HepG2 (cell line): ENCODE measurements around the gene MPO. TPM values are rescaled to one million over a fixed set of nuclear protein-coding genes. Genes with fewer than 3 reads are reported as not detected.

Source experiments
- ATAC-seq: fragments of 200-7000 bp; cut with Tn5 transposase; 3 replicates; pipeline ENCODE4 v1.9.1; 2020; ENCODE audit warnings: mild to moderate bottlenecking, moderate library complexity
- BruUV-seq: library from RNA; stranded (reverse); fragments of 400-500 nt; replicated peaks from 2 replicates; lab custom pipeline; 2021; lab: Mats Ljungman, UMichigan
- CTCF ChIA-PET: fragments of 300-600 bp; formaldehyde crosslinking; extraction: SDS; loops from one replicate; lab custom pipeline; 2021; ENCODE audit warnings: low total read pairs, inconsistent platforms, low intra/inter-chr PET ratio; lab: Yijun Ruan, JAX
- POLR2A ChIA-PET: fragments of 350-600 bp; sonication (Branson Sonifier 250); formaldehyde crosslinking; loops from one replicate; lab custom pipeline; 2020; ENCODE audit warnings: antibody characterized with exemption, inconsistent platforms; lab: Yijun Ruan, JAX
- DNase-seq: peaks from one replicate; pipeline ENCODE4 v3.0.0-alpha.2; 2015; ENCODE audit warnings: low spot score
- FAIRE-seq: peaks from 3 replicates; lab custom pipeline; 2011; peaks lifted over from hg19 to GRCh38; lab: Jason Lieb, UNC
- H2AFZ ChIP-seq: one replicate; pipeline ENCODE4 v1.6.1; 2011; ENCODE audit warnings: low read length, inconsistent platforms
- H3K27ac ChIP-seq: fragments of 300-600 bp; 3 replicates; pipeline ENCODE4 v1.8.0; 2011; ENCODE audit warnings: mixed run types, mild to moderate bottlenecking, mixed read lengths, low read length, inconsistent platforms; ENCODE audit not compliant: insufficient read depth; ENCODE audit errors: extremely low read length
- H3K27me3 ChIP-seq, 2 experiments: fragments of 200-600 bp in 1 of 2; 2 replicates in 1 of 2; 3 replicates in 1 of 2; pipeline versions ENCODE4 v1.6.0 to v1.8.0; 2011; ENCODE audit warnings: low read length in 2 of 2, mild to moderate bottlenecking in 2 of 2, moderate library complexity in 2 of 2, inconsistent platforms in 1 of 2; ENCODE audit not compliant: insufficient read depth in 2 of 2, control insufficient read depth in 1 of 2
- H3K36me3 ChIP-seq, 2 experiments: fragments of 200-600 bp in 1 of 2; replicated peaks in 1 of 2; 2 replicates in 1 of 2; 3 replicates in 1 of 2; pipeline versions ENCODE4 v1.5.1 to v1.8.0; 2011; ENCODE audit warnings: low read length in 2 of 2, inconsistent platforms in 1 of 2; ENCODE audit not compliant: insufficient read depth in 2 of 2, control insufficient read depth in 1 of 2
- H3K4me1 ChIP-seq: 2 replicates; pipeline ENCODE4 v1.5.1; 2012; ENCODE audit warnings: low read length, inconsistent platforms; ENCODE audit not compliant: insufficient read depth
- H3K4me2 ChIP-seq: 2 replicates; pipeline ENCODE4 v1.6.0; 2011; ENCODE audit warnings: low read depth, low read length, inconsistent platforms
- H3K4me3 ChIP-seq, 3 experiments: fragments of 200-600 bp in 1 of 3; sonication (generic), shearing (Covaris generic) in 1 of 3; replicated peaks in 1 of 3; 2 replicates each; pipeline ENCODE4 v1.5.1; 2011 to 2016; ENCODE audit warnings: low read length in 3 of 3, inconsistent platforms in 2 of 3, low read depth in 2 of 3, mild to moderate bottlenecking in 2 of 3, control low read depth in 1 of 3, mixed read lengths in 1 of 3; ENCODE audit not compliant: insufficient read depth in 1 of 3
- H3K79me2 ChIP-seq: one replicate; pipeline ENCODE4 v1.6.1; 2011; ENCODE audit warnings: low read length, inconsistent platforms; ENCODE audit not compliant: insufficient read depth
- H3K9ac ChIP-seq: 2 replicates; pipeline ENCODE4 v1.6.0; 2011; ENCODE audit warnings: mild to moderate bottlenecking, low read depth, low read length, inconsistent platforms; ENCODE audit not compliant: insufficient read depth
- H3K9me3 ChIP-seq: 2 replicates; pipeline ENCODE4 v1.5.1; 2012; ENCODE audit warnings: mild to moderate bottlenecking, low read length
- H4K20me1 ChIP-seq: 2 replicates; pipeline ENCODE4 v1.6.0; 2011; ENCODE audit warnings: inconsistent platforms, mild to moderate bottlenecking, low read length, moderate library complexity; ENCODE audit not compliant: insufficient read depth
- HBP1 ChIP-seq: IDR thresholded peaks from 2 replicates; pipeline ENCODE4 v1.6.1; 2016; ENCODE audit warnings: low read depth, control low read depth
- ZBED4 ChIP-seq: sonication (generic); formaldehyde crosslinking; IDR thresholded peaks from 2 replicates; pipeline ENCODE4 v1.4.0; 2020; ENCODE audit warnings: missing genetic modification reagents, borderline replicate concordance
- WGBS: methylation state at CpG from one replicate; pipeline ENCODE4 v1.1.6; 2017; ENCODE audit warnings: low lambda C conversion rate; 5-methylcytosine and 5-hydroxymethylcytosine counted together
- in situ Hi-C: cut with HindIII; loops from 2 replicates; pipeline ENCODE4 v1.10.0; 2017; ENCODE audit warnings: low pct_unique_long_range_greater_than_20kb; ENCODE audit not compliant: extremely low pct_ligation_motif_present
- intact Hi-C: fragments of 100-400 bp; cut with micrococcal nuclease; formaldehyde crosslinking; loops from one replicate; pipeline ENCODE4 v1.10.0; 2022; ENCODE audit not compliant: unreplicated experiment
- polyA plus RNA-seq, 8 experiments: library from polyadenylated mRNA; depleted of rRNA in 3 of 8; stranded (reverse) in 7 of 8; unstranded in 1 of 8; fragments of >200 nt; fragmentation: Illumina TruSeq in 4 of 8; extraction: Trizol in 4 of 8; gene quantifications; 2 replicates each; pipeline versions ENCODE4 v1.2.1 to v1.2.3, GENCODE V29; 2011 to 2016; ENCODE audit warnings: low read depth in 4 of 8, missing spikeins in 1 of 8, mixed read lengths in 1 of 8; ENCODE audit not compliant: insufficient read depth in 1 of 8
- total RNA-seq, 5 experiments: library from RNA; depleted of rRNA; stranded (reverse); fragments of >200 nt; fragmentation: Illumina TruSeq; extraction: Trizol; gene quantifications; 2 replicates each; pipeline ENCODE4 v1.2.3, GENCODE V29; 2016; ENCODE audit warnings: low read depth in 1 of 5

MPO gene
- total and polyA plus RNA-seq, 2 of the 13 experiments (the other 11 are each of a cell fraction or from before 2014, with no cell fraction given), result not detected

DNA sequence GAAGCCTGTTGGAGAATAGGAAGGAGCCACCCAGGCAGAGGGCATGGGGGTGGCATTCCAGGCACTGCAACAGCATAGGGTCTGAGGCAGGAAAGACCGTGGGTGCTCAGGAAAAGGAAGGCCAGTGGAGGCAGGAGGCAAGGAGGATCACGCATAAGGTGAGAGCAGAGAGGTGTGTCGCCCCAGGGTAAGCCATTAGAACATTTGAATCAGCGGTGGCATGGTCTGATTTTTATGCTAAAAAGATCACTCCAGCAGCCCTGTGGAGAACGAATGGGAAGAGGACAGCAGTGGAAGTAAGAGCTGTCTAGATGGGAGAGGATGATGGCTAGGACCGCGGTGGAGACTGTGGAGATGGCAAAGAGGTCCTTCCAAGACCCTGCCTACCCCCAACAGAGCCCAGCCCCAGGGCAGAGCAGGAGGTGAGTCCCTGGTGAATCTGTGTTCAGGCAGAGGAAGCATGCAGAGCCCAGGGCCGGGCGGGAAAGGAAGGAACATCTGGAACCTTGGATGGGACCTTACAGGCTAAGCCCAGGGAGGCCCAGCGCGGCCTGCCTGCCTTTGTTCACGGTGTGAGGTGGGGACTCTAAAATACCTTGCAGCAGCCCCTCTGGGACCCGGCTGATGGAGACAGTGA lies 34.5 kb downstream of the MPO start:
- Histone ChIP-seq H3K27ac (no peak overlapping the region), H3K79me2 (no peaks in the 10 kb centered on the region), H3K4me3 (no peak overlapping the region), H3K27me3 (peaks cover 19 to 90% of the 10 kb centered on the region in 2 experiments), H4K20me1 (no peaks in the 10 kb centered on the region)
- no peak for DNase-seq
- ChIA-PET POLR2A (no interaction called here), CTCF (no interaction called here)
- ATAC-seq, result no peak
- BruUV-seq, result no TSS peak
- WGBS, result 21% methylated on average over 11 of the region's 13 CpGs
- TF ChIP-seq HBP1 (no peak), ZBED4 (CRISPR knock-in tag) (no peak)
- TF ChIP-seq, all 625 proteins: peak for 0
- Histone ChIP-seq H3K36me3 (no peaks in the 10 kb centered on the region), H2AFZ (no peak overlapping the region), H3K9me3 (no peaks in the 10 kb centered on the region), H3K4me2 (no peak overlapping the region), H3K4me1 (peaks cover 57% of the 10 kb centered on the region), H3K9ac (no peak overlapping the region)
- in situ Hi-C loops (no loop called here), intact Hi-C loops (no loop called here)
- no peak for FAIRE-seq
